Activated CD4-positive, alpha-beta T cell treated with anti-CD3 and anti-CD28 coated beads for 36 hours (primary cell): ENCODE data around the gene DNAJC9. TPM values are rescaled to one million over a fixed set of nuclear protein-coding genes. Genes with fewer than 3 reads are reported as not detected.
"Not testable (repeated sequence)": the region's sequence is repeated elsewhere in the genome, so short reads cannot be mapped to it uniquely, and the experiment has no call there.

Experiments
- ATAC-seq: fragments of 200-7000 bp; cut with Tn5 transposase; one replicate; pipeline ENCODE4 v1.10.0; 2021; ENCODE audit warnings: mild to moderate bottlenecking, moderate library complexity
- CTCF ChIA-PET: fragments of 350-600 bp; sonication (Branson Sonifier 250); formaldehyde crosslinking; loops from one replicate; lab custom pipeline; 2021; ENCODE audit warnings: antibody characterized with exemption; lab: Charles Lee
- POLR2A ChIA-PET: fragments of 350-600 bp; sonication (Branson Sonifier 250); formaldehyde crosslinking; loops from one replicate; lab custom pipeline; 2021; ENCODE audit warnings: antibody characterized with exemption, inconsistent platforms; lab: Charles Lee
- DNase-seq: peaks from one replicate; pipeline ENCODE4 v3.0.0-alpha.2; 2020
- H3K27ac Mint-ChIP-seq: one replicate; pipeline ENCODE4 v1.8.0; 2021; ENCODE audit warnings: mixed read lengths
- H3K27me3 Mint-ChIP-seq: one replicate; pipeline ENCODE4 v1.8.0; 2021; ENCODE audit warnings: mixed read lengths
- H3K36me3 Mint-ChIP-seq: one replicate; pipeline ENCODE4 v1.8.0; 2021; ENCODE audit warnings: low read depth, mixed read lengths
- H3K4me1 Mint-ChIP-seq: one replicate; pipeline ENCODE4 v1.8.0; 2021; ENCODE audit warnings: mixed read lengths
- H3K4me3 Mint-ChIP-seq: one replicate; pipeline ENCODE4 v1.8.0; 2021; ENCODE audit warnings: mild to moderate bottlenecking, moderate library complexity, mixed read lengths
- H3K9me3 Mint-ChIP-seq: one replicate; pipeline ENCODE4 v1.8.0; 2021; ENCODE audit warnings: low read depth, mixed read lengths
- intact Hi-C, 2 experiments: fragments of 100-400 bp; cut with DNase I in 1 of 2; cut with micrococcal nuclease in 1 of 2; formaldehyde crosslinking; loops; one replicate each; pipeline versions ENCODE4 v1.14.2 to v1.15.1; 2022 to 2024; cut with DNase I, micrococcal nuclease
- total RNA-seq, 2 experiments: library from RNA; stranded (reverse); gene quantifications; one replicate each; pipeline ENCODE4 v1.2.3, GENCODE V29; 2021

Gene DNAJC9
- total RNA-seq, 2 experiments from 2014 or later: 36.9 to 45.4 TPM

DNA sequence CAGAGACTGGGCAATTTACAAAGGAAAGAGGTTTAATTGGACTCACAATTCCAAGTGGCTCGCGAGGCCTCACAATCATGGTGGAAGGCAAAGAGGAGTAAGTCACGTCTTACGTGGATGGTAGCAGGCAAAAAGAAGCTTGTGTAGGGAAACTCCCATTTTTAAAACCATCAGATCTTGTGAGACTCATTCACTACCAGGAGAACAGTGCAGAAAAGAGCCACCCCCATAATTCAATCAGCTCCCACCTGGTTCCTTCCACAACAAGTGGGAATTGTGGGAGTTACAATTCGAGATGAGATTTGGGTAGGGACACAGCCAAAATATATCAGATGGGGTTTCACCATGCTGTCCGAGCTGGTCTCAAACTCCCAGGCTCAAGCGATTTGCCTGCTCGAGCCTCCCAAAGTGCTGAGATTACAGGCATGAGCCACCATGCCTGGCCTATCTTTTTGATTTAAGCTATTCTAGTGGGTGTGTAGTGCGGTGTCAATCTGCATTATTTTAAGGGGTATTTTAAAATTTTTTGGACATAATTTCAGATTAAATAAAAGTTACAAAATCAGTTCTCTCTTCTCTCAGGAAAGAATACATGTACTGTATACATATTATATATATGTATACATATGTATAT is 14.4 kb upstream of the DNAJC9 start:
- Mint-ChIP-seq H3K4me1 (peaks cover 3% of the 10 kb centered on the region), H3K36me3 (no peaks in the 10 kb centered on the region), H3K27ac (no peak overlapping the region), H3K9me3 (peaks cover 7% of the 10 kb centered on the region), H3K4me3 (no peak overlapping the region), H3K27me3 (no peaks in the 10 kb centered on the region)
- intact Hi-C loops: no loop called here
- ATAC-seq: no peak
- POLR2A ChIA-PET: interaction anchor here (0.6 to 1.8 kb wide), 2 partner anchors 9 to 17 kb away, joined by 3 read pairs; partner anchors contain the start of gene MRPS16
- no peak for DNase-seq
- CTCF ChIA-PET: interaction anchor here (0.6 to 2.2 kb wide), 3 partner anchors 9 to 268 kb away, joined by 3 to 6 read pairs (median 3); partner anchors contain the start of gene MRPS16

DNA sequence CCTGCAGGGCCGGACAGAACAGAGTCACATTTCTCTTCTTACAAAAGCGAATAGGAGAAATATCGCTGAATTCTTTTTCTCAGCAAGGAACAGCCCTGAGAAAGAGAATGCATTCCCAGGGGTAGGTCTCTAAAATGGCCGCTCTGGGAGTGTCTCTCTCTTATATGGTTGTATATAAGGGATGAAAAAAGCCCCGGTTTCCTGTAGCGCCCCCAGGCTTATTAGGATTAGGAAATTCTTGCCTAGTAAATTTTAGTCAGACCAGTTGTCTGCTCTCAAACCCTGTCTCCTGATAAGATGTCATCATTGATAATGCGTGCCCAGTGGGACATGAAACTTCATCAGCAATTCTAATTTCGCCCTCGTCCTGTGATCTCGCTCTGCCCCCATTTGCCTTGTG is 11.6 kb upstream of the DNAJC9 start:
- POLR2A ChIA-PET, H3K27me3 Mint-ChIP-seq, ATAC-seq: not testable (repeated sequence)

DNA sequence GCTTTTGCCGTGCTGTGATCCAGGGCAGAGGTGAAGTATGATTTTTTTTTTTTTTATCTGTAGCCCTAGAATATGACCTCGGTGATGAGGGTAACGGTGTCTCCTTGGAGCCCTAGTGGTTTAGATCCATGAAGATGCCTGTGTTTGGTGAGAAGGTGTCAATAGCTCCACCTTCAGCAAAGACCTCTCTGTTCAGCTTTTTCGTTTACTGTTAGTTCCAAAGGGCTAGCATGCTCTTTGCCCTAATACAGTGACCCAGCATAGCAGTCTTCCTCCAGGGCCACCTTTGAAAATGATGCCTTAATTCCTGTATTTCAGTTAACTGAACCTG is 6.1 kb upstream of the DNAJC9 start:
- H3K27me3 Mint-ChIP-seq: no peaks in the 10 kb centered on the region
- intact Hi-C loops: loop anchor here (2.0 to 10.0 kb wide), 5 partner anchors 106 to 622 kb away; partner anchors contain the start of genes ANXA7 (in 1 of the 2), CAMK2G (in 1 of the 2) and CFAP70 (in 1 of the 2)
- ChIA-PET CTCF (interaction anchor here (1.1 to 2.9 kb wide), 5 partner anchors 8 to 390 kb away, joined by 3 to 16 read pairs (median 5); partner anchors contain the start of gene P4HA1), POLR2A (interaction anchor here (0.8 to 1.8 kb wide), 5 partner anchors 9 to 205 kb away, joined by 3 to 4 read pairs (median 4); no protein-coding TSS in a partner anchor)
- H3K9me3 Mint-ChIP-seq: no peaks in the 10 kb centered on the region
- H3K27ac Mint-ChIP-seq: peak overlapping the region; percentile 98
- peak overlapping the region; percentile 94 for H3K4me3 Mint-ChIP-seq
- DNase-seq: no peak
- peaks cover 34% of the 10 kb centered on the region for H3K36me3 Mint-ChIP-seq
- peak; percentile 18 for ATAC-seq
- H3K4me1 Mint-ChIP-seq: peaks cover 26% of the 10 kb centered on the region

More for the DNA sequence above, 11.6 kb upstream of the DNAJC9 start:
- H3K9me3 Mint-ChIP-seq, H3K27ac Mint-ChIP-seq, H3K36me3 Mint-ChIP-seq, CTCF ChIA-PET, DNase-seq, H3K4me1 Mint-ChIP-seq, H3K4me3 Mint-ChIP-seq: not testable (repeated sequence)
- intact Hi-C loops: loop anchor here in 1 of 2 experiments (10.0 kb wide), 1 partner anchor 616 kb away; the partner anchor contains the start of gene CAMK2G

DNA sequence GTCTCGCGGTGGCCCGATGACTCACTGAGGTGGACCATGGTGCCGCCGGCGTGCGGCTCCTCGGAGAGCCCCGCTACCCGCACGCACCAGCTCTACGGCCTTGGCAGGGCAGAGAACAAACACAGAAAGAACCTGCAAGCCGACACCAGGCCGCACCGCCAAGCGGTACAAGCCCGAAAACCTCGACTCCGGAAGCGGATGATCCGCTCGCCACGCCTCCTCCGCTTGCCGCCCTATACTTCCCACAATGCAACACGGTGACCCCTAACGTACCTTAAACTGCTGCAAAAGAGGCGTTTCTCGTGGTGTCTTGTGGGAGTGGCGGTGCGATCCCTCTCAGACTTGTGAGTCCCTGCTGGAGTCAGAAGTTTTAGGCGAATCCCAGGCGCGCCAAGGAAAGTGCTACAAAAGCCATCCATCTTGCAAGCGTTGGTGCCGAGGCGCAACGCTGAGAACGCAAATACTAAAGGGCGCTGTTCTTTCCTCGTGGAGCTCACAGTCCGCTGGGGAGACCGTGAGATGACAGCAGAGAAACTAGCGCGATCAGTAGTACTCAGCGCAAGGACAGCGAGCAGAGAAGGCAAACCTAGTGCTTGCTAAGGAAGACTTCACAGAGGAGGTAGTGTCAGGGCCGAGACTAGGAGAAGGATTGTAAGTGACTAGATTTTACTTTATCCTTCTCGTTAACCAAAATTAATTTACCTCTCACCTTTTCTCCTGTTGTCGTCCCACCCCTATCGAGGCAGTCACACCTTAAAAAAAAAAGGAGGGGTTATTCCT is 5.6 kb upstream of the DNAJC9 start, which contains the start of gene MRPS16:
TSS of gene MRPS16 (minus strand) at position 200 of the 780 bp plus-strand sequence. CDS start at position 38, 162 bp downstream.
- no peaks in the 10 kb centered on the region for H3K27me3 Mint-ChIP-seq
- H3K4me3 Mint-ChIP-seq: peak within 1 kb of the TSS; percentile 94
- ATAC-seq: peak; percentile 84
- H3K27ac Mint-ChIP-seq: peak within 1 kb of the TSS; percentile 98
- ChIA-PET POLR2A (interaction anchor here (0.6 to 1.8 kb wide), 9 partner anchors 8 to 477 kb away, joined by 3 to 5 read pairs (median 4); no protein-coding TSS in a partner anchor), CTCF (interaction anchor here (1.1 to 2.9 kb wide), 4 partner anchors 9 to 156 kb away, joined by 3 to 16 read pairs (median 6); partner anchors contain the start of gene P4HA1)
- intact Hi-C loops: loop anchor here (1.0 to 10.0 kb wide), 12 partner anchors 84 to 622 kb away; partner anchors contain the start of genes ANXA7 (in 2 of the 2), CFAP70 (in 2 of the 2), CAMK2G (in 1 of the 2) and ECD (in 1 of the 2)
- peak; percentile 95 for DNase-seq
- H3K36me3 Mint-ChIP-seq: peaks cover 38% of the 10 kb centered on the region
- H3K4me1 Mint-ChIP-seq: peaks cover 32% of the 10 kb centered on the region
- no peaks in the 10 kb centered on the region for H3K9me3 Mint-ChIP-seq

DNA sequence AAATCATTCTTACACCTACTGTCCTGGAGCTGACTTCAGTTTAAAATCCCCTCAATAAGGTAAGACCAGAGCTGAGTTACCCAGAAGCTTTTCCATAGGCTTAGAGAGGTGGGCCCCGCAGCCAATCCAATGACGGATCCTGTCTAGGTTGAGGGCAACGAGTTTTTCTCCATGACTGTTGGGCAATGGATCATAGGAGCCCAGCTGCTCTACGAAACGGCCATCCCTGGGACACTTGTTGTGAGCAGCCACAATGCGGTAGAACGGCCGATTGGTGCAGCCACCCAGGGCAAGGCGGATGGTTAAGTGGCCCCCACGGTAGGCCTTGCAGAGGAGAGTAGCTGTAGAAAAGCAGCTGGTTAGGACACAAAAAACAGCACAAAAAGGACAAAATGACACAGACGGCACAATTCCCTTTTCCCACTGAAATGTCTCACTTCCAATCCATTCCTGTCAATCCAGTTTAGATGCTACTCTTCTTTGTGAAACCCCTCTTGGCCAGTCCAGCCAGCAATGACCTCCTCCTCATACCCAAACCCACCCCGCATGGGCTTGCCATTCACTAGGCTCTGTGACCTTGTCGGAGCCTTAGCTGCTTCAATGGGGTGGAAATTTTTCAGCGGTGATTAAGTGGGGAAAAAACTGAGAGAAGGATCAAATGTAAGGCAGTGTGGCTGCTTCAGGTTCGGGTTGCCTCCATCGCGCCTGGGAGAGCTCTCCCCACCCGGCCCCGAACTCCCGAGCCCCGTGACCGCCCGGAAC is 4.8 kb upstream of the DNAJC9 start:
- DNase-seq: peak; percentile 45
- ChIA-PET POLR2A (interaction anchor here (0.6 to 1.8 kb wide), 8 partner anchors 10 to 478 kb away, joined by 3 to 5 read pairs (median 4); no protein-coding TSS in a partner anchor), CTCF (interaction anchor here (1.8 to 2.9 kb wide), 3 partner anchors 10 to 13 kb away, joined by 5 to 16 read pairs (median 6); no protein-coding TSS in a partner anchor)
- Mint-ChIP-seq H3K9me3 (no peaks in the 10 kb centered on the region), H3K27ac (peak overlapping the region; percentile 98), H3K4me3 (peak overlapping the region; percentile 94), H3K27me3 (no peaks in the 10 kb centered on the region), H3K4me1 (peaks cover 33% of the 10 kb centered on the region), H3K36me3 (peaks cover 42% of the 10 kb centered on the region)
- peak; percentile 68 for ATAC-seq
- intact Hi-C loops: loop anchor here (1.0 to 10.0 kb wide), 12 partner anchors 84 to 623 kb away; partner anchors contain the start of genes ANXA7 (in 2 of the 2), CFAP70 (in 2 of the 2), CAMK2G (in 1 of the 2) and ECD (in 1 of the 2)

DNA sequence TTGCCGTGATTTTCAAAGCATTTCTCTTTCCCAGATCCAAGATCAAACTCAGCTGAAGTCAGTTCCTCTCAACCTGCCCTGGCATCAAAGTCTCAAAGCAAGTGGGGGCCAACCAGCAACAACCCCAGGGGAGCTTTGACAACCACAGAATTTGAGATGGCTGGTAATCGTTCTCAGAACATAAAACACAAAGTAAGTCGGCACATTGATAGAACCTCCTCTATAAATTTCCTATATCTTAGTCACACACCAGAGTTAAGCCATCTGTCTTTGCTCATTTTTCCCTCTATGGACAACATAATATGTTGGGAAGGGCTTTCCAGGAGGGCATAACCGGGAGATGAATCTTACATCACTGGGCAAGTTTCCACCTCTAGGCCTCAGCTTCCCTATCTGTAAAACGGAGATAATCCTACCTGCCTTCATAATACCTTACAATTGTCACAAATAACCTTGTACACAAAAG is 1.2 kb upstream of the DNAJC9 start:
- no peak for DNase-seq
- ChIA-PET CTCF (no interaction called here), POLR2A (no interaction called here)
- no peaks in the 10 kb centered on the region for H3K27me3 Mint-ChIP-seq
- intact Hi-C loops: loop anchor here (5.0 to 10.0 kb wide), 5 partner anchors 151 to 1964 kb away; partner anchors contain the start of genes ANAPC16 (in 1 of the 2), ASCC1 (in 1 of the 2), P4HA1 (in 1 of the 2) and VCL (in 1 of the 2)
- H3K27ac Mint-ChIP-seq: peak overlapping the region; percentile 97
- peaks cover 76% of the 10 kb centered on the region for H3K36me3 Mint-ChIP-seq
- no peak for ATAC-seq
- H3K4me1 Mint-ChIP-seq: peaks cover 53% of the 10 kb centered on the region
- no peaks in the 10 kb centered on the region for H3K9me3 Mint-ChIP-seq
- H3K4me3 Mint-ChIP-seq: peak overlapping the region; percentile 99

DNA sequence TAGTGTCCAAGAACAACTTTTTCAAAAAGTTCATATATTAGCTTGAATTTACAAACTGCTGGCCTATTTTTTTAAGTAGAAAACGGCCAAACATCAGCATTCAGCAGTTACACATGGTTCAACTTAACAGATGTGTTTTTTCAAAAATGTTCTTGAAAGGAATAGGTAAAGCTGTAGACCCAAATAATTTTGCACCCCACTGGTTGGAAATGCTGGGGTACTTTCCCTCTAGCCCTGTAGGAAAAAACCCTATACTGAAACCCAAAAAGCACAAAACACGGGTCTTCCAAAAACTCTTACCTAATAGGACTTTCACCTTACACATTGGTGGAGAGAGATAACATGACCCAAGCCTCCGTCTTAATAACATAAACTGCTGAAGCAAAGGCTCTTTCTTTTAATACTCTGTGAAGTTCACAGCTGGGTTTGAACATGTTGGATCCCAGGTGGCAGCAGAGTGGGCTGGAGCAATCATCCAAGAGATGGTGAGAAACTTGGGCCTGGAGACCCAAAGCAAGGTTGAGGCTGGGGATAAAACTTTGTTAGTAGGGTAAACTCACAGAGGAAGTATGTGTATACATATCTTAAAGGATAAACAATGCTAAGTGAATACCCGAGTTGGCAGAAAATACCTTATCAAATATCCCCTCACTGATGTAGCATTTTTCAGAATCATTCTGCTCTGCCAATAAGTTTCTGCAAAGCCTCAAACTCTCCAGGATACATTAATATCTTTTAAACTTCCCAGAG is 629 bp upstream of the DNAJC9 start:
- H3K27me3 Mint-ChIP-seq: no peaks in the 10 kb centered on the region
- ATAC-seq (no peak), DNase-seq (peak; percentile 20)
- H3K4me1 Mint-ChIP-seq: peaks cover 57% of the 10 kb centered on the region
- CTCF ChIA-PET: interaction anchor here (0.6 to 1.5 kb wide), 3 partner anchors 12 to 1550 kb away, joined by 3 to 8 read pairs (median 4); no protein-coding TSS in a partner anchor
- H3K36me3 Mint-ChIP-seq: peaks cover 82% of the 10 kb centered on the region
- POLR2A ChIA-PET: interaction anchor here (0.7 to 3.3 kb wide), 8 partner anchors 8 to 1720 kb away, joined by 3 to 21 read pairs (median 6); partner anchors contain the start of genes P4HA1 and PPP3CB
- no peaks in the 10 kb centered on the region for H3K9me3 Mint-ChIP-seq
- H3K4me3 Mint-ChIP-seq: peak overlapping the region; percentile 99
- intact Hi-C loops: loop anchor here (1.0 to 10.0 kb wide), 15 partner anchors 79 to 1965 kb away; partner anchors contain the start of genes P4HA1 (in 2 of the 2), ANAPC16 (in 1 of the 2), ANXA7 (in 1 of the 2) and ASCC1 (in 1 of the 2)
- peak overlapping the region; percentile 97 for H3K27ac Mint-ChIP-seq

DNA sequence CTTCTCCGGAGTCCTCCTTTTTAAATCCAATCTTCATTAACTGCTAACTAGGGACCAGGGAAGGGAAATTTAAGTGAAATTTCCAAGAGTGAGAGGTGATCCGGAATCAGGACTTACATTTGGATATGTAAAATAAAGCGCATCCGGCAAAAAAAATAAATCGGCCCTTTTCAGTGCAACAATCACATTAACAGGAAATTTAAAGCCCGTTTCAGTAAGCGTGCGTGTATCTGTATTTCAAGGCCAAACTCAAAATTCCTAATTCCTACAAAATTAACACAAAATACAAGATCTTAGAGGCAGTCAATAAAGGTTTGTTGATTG is 771 bp downstream of the DNAJC9 start:
- intact Hi-C loops: loop anchor here (1.0 to 10.0 kb wide), 9 partner anchors 149 to 1966 kb away; partner anchors contain the start of genes ANAPC16 (in 1 of the 2), ASCC1 (in 1 of the 2), MCU (in 1 of the 2) and MICU1 (in 1 of the 2)
- DNase-seq (no peak), ATAC-seq (no peak)
- POLR2A ChIA-PET: interaction anchor here (1.0 to 3.3 kb wide), 8 partner anchors 9 to 379 kb away, joined by 3 to 21 read pairs (median 8); partner anchors contain the start of genes ECD, FAM149B1 and P4HA1
- Mint-ChIP-seq H3K36me3 (peaks cover 81% of the 10 kb centered on the region), H3K27ac (peak overlapping the region; percentile 97), H3K4me3 (peak overlapping the region; percentile 99), H3K27me3 (no peaks in the 10 kb centered on the region), H3K4me1 (peaks cover 53% of the 10 kb centered on the region), H3K9me3 (no peaks in the 10 kb centered on the region)
- CTCF ChIA-PET: interaction anchor here (0.6 to 1.5 kb wide), 4 partner anchors 10 to 395 kb away, joined by 3 to 8 read pairs (median 4); no protein-coding TSS in a partner anchor

DNA sequence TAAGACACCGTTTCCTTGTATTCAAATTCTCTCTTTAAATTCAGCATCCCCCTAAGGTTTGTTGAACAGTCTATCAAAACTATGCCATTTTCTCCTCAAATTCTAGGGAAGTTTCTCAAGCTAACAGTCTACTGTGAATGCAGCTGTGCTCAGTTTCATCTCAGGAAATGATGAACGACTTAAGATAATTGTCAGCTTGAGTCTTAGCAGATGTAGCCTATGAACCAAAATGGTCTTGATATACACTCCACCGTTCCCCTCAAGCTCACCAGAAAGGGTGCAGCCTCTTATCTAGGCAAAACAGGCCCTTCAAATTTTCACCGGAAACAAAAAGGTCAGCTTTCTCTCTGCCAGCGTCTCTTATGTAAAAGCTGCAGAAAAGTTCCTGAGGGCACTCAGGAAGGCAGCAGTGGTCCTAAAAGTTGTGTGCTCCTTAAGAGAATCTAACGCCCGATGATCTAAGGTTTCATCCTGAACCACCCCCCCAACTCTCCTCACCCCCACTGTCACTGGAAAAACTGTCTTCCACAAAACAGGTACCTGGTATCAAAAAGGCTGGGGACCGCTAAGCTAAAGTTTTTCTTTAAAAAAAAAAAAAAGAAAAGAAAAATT is 2.1 kb downstream of the DNAJC9 start:
- intact Hi-C loops: loop anchor here (5.0 to 10.0 kb wide), 5 partner anchors 148 to 1967 kb away; partner anchors contain the start of genes ANAPC16 (in 1 of the 2), ASCC1 (in 1 of the 2), P4HA1 (in 1 of the 2) and VCL (in 1 of the 2)
- peaks cover 43% of the 10 kb centered on the region for H3K4me1 Mint-ChIP-seq
- no peaks in the 10 kb centered on the region for H3K27me3 Mint-ChIP-seq
- H3K9me3 Mint-ChIP-seq: no peaks in the 10 kb centered on the region
- H3K36me3 Mint-ChIP-seq: peaks cover 79% of the 10 kb centered on the region
- no peak for DNase-seq
- peak overlapping the region; percentile 74 for H3K27ac Mint-ChIP-seq
- ATAC-seq: no peak
- CTCF ChIA-PET: interaction anchor here (0.6 to 0.9 kb wide), 3 partner anchors 33 to 114 kb away, joined by 3 read pairs; partner anchors contain the start of gene CFAP70
- H3K4me3 Mint-ChIP-seq: peak overlapping the region; percentile 99
- POLR2A ChIA-PET: interaction anchor here (0.6 to 3.3 kb wide), 3 partner anchors 8 to 489 kb away, joined by 4 to 21 read pairs (median 5); no protein-coding TSS in a partner anchor
